ENCODE measurements around the gene TSPAN10. TPM values are rescaled to one million over a fixed set of nuclear protein-coding genes. Genes with fewer than 3 reads are reported as not detected.
A peak's percentile ranks its signal among the peaks of the same experiment; 100 is the strongest.

Gene TSPAN10
- total and polyA plus RNA-seq, 2 of the 8 experiments (the other 6 are each of a cell fraction or from before 2014, with no cell fraction given), result 0.99 to 1.1 TPM

DNA sequence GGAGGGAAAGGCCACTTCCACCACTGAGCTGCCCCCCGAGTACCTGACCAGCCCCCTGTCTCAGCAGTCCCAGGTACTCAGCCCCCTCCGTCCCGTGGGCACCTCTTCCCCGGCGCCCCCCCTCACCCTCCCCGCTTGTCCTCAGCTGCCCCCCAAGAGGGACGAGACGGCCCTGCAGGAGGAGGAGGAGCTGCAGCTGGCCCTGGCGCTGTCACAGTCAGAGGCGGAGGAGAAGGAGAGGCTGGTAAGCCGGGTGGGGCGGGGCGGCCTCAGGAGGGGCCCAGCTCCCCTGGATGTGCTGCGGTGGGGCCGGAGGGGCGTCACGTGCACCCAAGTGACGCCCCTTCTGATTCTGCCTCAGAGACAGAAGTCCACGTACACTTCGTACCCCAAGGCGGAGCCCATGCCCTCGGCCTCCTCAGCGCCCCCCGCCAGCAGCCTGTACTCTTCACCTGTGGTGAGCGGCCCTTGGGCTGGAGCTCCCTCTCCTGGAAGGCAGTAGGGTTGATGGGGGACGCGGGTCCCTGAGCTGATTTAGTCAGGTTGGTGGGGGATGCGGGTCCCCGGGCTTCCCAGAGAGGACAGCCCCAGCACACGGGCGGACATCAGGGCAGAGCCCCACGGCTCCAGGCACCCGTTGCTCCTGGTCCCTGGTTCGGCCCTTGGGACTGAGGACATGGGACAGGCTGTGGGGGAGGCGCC is 56.7 kb downstream of the TSPAN10 start:
- Histone ChIP-seq H2BK20ac (ENCODE audit: low read length) (no peak overlapping the region), H3K27ac (ENCODE audit: low read depth, low read length) (no peak overlapping the region), H3K4me3 (ENCODE audit: extremely low read depth in 1 of 4, insufficient read depth in 2 of 4, low read depth in 3 of 4, low read length in 4 of 4) (no peak overlapping the region), H2AFZ (ENCODE audit: low read length) (no peak overlapping the region), H4K91ac (replicated peaks; ENCODE audit: insufficient read length, low read length) (no peak overlapping the region), H3K18ac (ENCODE audit: extremely low read depth, low read length) (no peak overlapping the region), H3K23ac (ENCODE audit: insufficient read length) (no peak overlapping the region), H2BK5ac (ENCODE audit: low read depth, low read length) (no peak overlapping the region), H2BK120ac (replicated peaks; ENCODE audit: low read depth, low read length) (no peak overlapping the region), H3K79me1 (ENCODE audit: low read depth, low read length) (peaks cover 2% of the 10 kb centered on the region; the same call in 1 of the 2 replicates), H3K9me3 (ENCODE audit: insufficient read depth in 2 of 2, low read depth in 1 of 2, low read length in 1 of 2) (no peaks in the 10 kb centered on the region), H3K56ac (replicated peaks; ENCODE audit: insufficient read length, low read depth, low read length) (no peak overlapping the region), H2BK12ac (ENCODE audit: low read depth, low read length) (no peak overlapping the region), H3K4me1 (replicated peaks in 1 of 4; ENCODE audit: control insufficient read depth in 3 of 4, insufficient read depth in 4 of 4, low read length in 3 of 4) (no peaks in the 10 kb centered on the region), H3K4ac (replicated peaks; ENCODE audit: insufficient read length, low read depth, low read length) (no peak overlapping the region), H2AK5ac (ENCODE audit: low read depth, low read length) (no peak overlapping the region), H3K36me3 (ENCODE audit: control insufficient read depth in 2 of 4, insufficient read depth in 4 of 4, low read length in 3 of 4) (peaks cover 2 to 56% (median 33%) of the 10 kb centered on the region in 4 experiments; a peak in 6 of 8 replicates), H3K14ac (ENCODE audit: insufficient read length) (no peak overlapping the region), H3K23me2 (ENCODE audit: low read depth, low read length) (no peaks in the 10 kb centered on the region), H4K8ac (ENCODE audit: extremely low read depth, insufficient read depth, low read length) (no peak overlapping the region), H2BK15ac (ENCODE audit: low read length) (no peak overlapping the region), H4K20me1 (replicated peaks in 1 of 2; ENCODE audit: control insufficient read depth in 1 of 2, insufficient read depth in 2 of 2, low read length in 2 of 2) (peaks cover 3 to 14% of the 10 kb centered on the region in 2 experiments), H3K79me2 (ENCODE audit: control insufficient read depth in 1 of 2, insufficient read depth in 2 of 2, low read length in 2 of 2) (no peaks in the 10 kb centered on the region), H4K5ac (ENCODE audit: insufficient read length, low read depth, low read length) (no peak overlapping the region), H3K9ac (replicated peaks in 1 of 4; ENCODE audit: extremely low read depth in 1 of 4, low read depth in 3 of 4, low read length in 3 of 4) (no peak overlapping the region), H3K4me2 (ENCODE audit: insufficient read depth in 1 of 2, low read depth in 2 of 2, low read length in 2 of 2) (no peak overlapping the region), H3K27me3 (replicated peaks in 1 of 4; ENCODE audit: control insufficient read depth in 3 of 4, extremely low read depth in 1 of 4, insufficient read depth in 3 of 4, low read length in 3 of 4) (no peaks in the 10 kb centered on the region)
- no peak for TF ChIP-seq EZH2 (IDR thresholded peaks at IDR 0.05; ENCODE audit: low read depth, low read length, severe bottlenecking)
- TF ChIP-seq, protein P1, sequence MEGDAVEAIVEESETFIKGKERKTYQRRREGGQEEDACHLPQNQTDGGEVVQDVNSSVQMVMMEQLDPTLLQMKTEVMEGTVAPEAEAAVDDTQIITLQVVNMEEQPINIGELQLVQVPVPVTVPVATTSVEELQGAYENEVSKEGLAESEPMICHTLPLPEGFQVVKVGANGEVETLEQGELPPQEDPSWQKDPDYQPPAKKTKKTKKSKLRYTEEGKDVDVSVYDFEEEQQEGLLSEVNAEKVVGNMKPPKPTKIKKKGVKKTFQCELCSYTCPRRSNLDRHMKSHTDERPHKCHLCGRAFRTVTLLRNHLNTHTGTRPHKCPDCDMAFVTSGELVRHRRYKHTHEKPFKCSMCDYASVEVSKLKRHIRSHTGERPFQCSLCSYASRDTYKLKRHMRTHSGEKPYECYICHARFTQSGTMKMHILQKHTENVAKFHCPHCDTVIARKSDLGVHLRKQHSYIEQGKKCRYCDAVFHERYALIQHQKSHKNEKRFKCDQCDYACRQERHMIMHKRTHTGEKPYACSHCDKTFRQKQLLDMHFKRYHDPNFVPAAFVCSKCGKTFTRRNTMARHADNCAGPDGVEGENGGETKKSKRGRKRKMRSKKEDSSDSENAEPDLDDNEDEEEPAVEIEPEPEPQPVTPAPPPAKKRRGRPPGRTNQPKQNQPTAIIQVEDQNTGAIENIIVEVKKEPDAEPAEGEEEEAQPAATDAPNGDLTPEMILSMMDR (IDR thresholded peaks at IDR 0.05; ENCODE audit: control extremely low read depth in 1 of 3, insufficient read depth in 1 of 3, low read depth in 1 of 3, low read length in 3 of 3), result peak; percentile 55 to 88 (median 59)
- TF ChIP-seq RAD21 (IDR thresholded peaks at IDR 0.05 in 1 of 2, conservative IDR thresholded peaks at IDR 0.05 in 1 of 2; ENCODE audit: low read depth in 2 of 2, low read length in 2 of 2), result peak; percentile 42 to 62; a peak in 3 of 4 replicates
- ChIA-PET POLR2A (ENCODE audit: partially characterized antibody) (interaction anchor here (1.0 to 28.4 kb wide), 4 partner anchors 11 to 23 kb away, joined by 3 to 436 read pairs (median 52); partner anchors contain the start of genes ARL16, HGS, MRPL12 and SLC25A10), CTCF (ENCODE audit: partially characterized antibody) (interaction anchor here (0.6 to 1.8 kb wide), 7 partner anchors 9 to 422 kb away, joined by 3 to 20 read pairs (median 7); partner anchors contain the start of genes ARL16, HGS and MRPL12)
- FAIRE-seq (no peak), DNase-seq (ENCODE audit: low read depth in 1 of 2, low spot score in 2 of 2) (peak in 1 of 2 experiments; percentile 67)
- 90% methylated on average over 29 of the region's 35 CpGs; no CpG with 5 or more reads in 1 of the 2 experiments for WGBS, 2 experiments (ENCODE audit: extremely low coverage in 1 of 2, insufficient coverage in 1 of 2, insufficient read length in 1 of 2, insufficient replicate concordance in 2 of 2, low coverage in 1 of 2, low lambda C conversion rate in 2 of 2, missing lambda C conversion rate in 1 of 2)

All from H1 (cell line).